Skin epidermis (tissue), 12 donors: ENCODE data around the gene CDK10.

Source experiments
- H3K27ac ChIP-seq, 21 experiments: fragments of 200-600 bp; sonication (generic) in 11 of 21; one replicate each; pipeline ENCODE4 v1.5.0; 2020; ENCODE audit warnings: mild to moderate bottlenecking in 3 of 21, inconsistent platforms in 2 of 21, moderate library complexity in 2 of 21
- H3K4me3 ChIP-seq, 7 experiments: fragments of 200-600 bp; sonication (generic) in 2 of 7; one replicate each; pipeline ENCODE4 v1.5.0; 2020; ENCODE audit warnings: inconsistent platforms in 2 of 7, mild to moderate bottlenecking in 2 of 7, moderate library complexity in 1 of 7

CDK10 gene

GRCh38 chr16:89686520-89687091 is at the start of gene CDK10:
Gene CDK10, plus strand, starts transcription at chr16:89686689. Its CDS starts 22 bp downstream, at chr16:89686711.
- peak within 1 kb of the TSS; percentile 64 to 90 (median 74) for H3K4me3 ChIP-seq
- peak within 1 kb of the TSS in 20 of 21 experiments; percentile 84 to 96 (median 92) for H3K27ac ChIP-seq

- no peak overlapping the region for H3K27ac ChIP-seq
- no peak overlapping the region for H3K4me3 ChIP-seq
Observed at GRCh38 chr16:89637379-89637778, 49.1 kb upstream of the CDK10 start.

GRCh38 chr16:89638455-89638854 is 48.0 kb upstream of the CDK10 start:
- Histone ChIP-seq H3K4me3 (no peak overlapping the region), H3K27ac (no peak overlapping the region)

GRCh38 chr16:89639385-89639784 is 47.1 kb upstream of the CDK10 start:
- H3K4me3 ChIP-seq: no peak overlapping the region
- H3K27ac ChIP-seq: no peak overlapping the region

- Histone ChIP-seq H3K4me3 (no peak overlapping the region), H3K27ac (no peak overlapping the region)
Observed at GRCh38 chr16:89641458-89642119, 44.9 kb upstream of the CDK10 start.

GRCh38 chr16:89642574-89642973 is 43.9 kb upstream of the CDK10 start:
- H3K27ac ChIP-seq: no peak overlapping the region

GRCh38 chr16:89643769-89644300 is 42.7 kb upstream of the CDK10 start:
- H3K4me3 ChIP-seq: no peak overlapping the region
- no peak overlapping the region for H3K27ac ChIP-seq

More at GRCh38 chr16:89642574-89642973, 43.9 kb upstream of the CDK10 start:
- no peak overlapping the region for H3K4me3 ChIP-seq

GRCh38 chr16:89645122-89645521 is 41.4 kb upstream of the CDK10 start:
- Histone ChIP-seq H3K27ac (no peak overlapping the region), H3K4me3 (no peak overlapping the region)

- H3K27ac ChIP-seq: no peak overlapping the region
- no peak overlapping the region for H3K4me3 ChIP-seq
Observed at GRCh38 chr16:89646270-89646669, 40.2 kb upstream of the CDK10 start.

- H3K27ac ChIP-seq: no peak overlapping the region
- H3K4me3 ChIP-seq: no peak overlapping the region
Observed at GRCh38 chr16:89646906-89647305, 39.6 kb upstream of the CDK10 start.

GRCh38 chr16:89651584-89651983 is 34.9 kb upstream of the CDK10 start:
- Histone ChIP-seq H3K4me3 (no peak overlapping the region), H3K27ac (no peak overlapping the region)

GRCh38 chr16:89653656-89654295 is 32.7 kb upstream of the CDK10 start:
- Histone ChIP-seq H3K27ac (no peak overlapping the region), H3K4me3 (no peak overlapping the region)

- Histone ChIP-seq H3K27ac (no peak overlapping the region), H3K4me3 (no peak overlapping the region)
Observed at GRCh38 chr16:89655062-89655643, 31.3 kb upstream of the CDK10 start.

- Histone ChIP-seq H3K27ac (peak overlapping the region in 20 of 21 experiments; percentile 80 to 94 (median 88)), H3K4me3 (peak overlapping the region; percentile 60 to 99 (median 88))
Observed at GRCh38 chr16:89656435-89657121, 29.9 kb upstream of the CDK10 start.

GRCh38 chr16:89657442-89658220 is 28.9 kb upstream of the CDK10 start, which contains the start of the genes CHMP1A and SPATA33:
Gene CHMP1A, minus strand, starts transcription at chr16:89657708. Its CDS starts 120 bp downstream, at chr16:89657588.
Gene SPATA33, plus strand, starts transcription at chr16:89657836. Its CDS starts 76 bp downstream, at chr16:89657912.
- Histone ChIP-seq H3K4me3 (peak within 1 kb of the TSS; percentile 60 to 99 (median 88)), H3K27ac (peak within 1 kb of the TSS; percentile 80 to 94 (median 88))

- peak overlapping the region in 20 of 21 experiments; percentile 80 to 94 (median 88) for H3K27ac ChIP-seq
Observed at GRCh38 chr16:89658221-89658879, 28.1 kb upstream of the CDK10 start.

GRCh38 chr16:89660146-89660545 is 26.3 kb upstream of the CDK10 start:
- H3K27ac ChIP-seq: no peak overlapping the region

More at GRCh38 chr16:89658221-89658879, 28.1 kb upstream of the CDK10 start:
- H3K4me3 ChIP-seq: peak overlapping the region; percentile 60 to 99 (median 88)

GRCh38 chr16:89661215-89661614 is 25.3 kb upstream of the CDK10 start:
- Histone ChIP-seq H3K4me3 (no peak overlapping the region), H3K27ac (no peak overlapping the region)

More at GRCh38 chr16:89660146-89660545, 26.3 kb upstream of the CDK10 start:
- H3K4me3 ChIP-seq: no peak overlapping the region
